ENCODE results near the gene MGST3. TPM values are rescaled to one million over a fixed set of nuclear protein-coding genes. Genes with fewer than 3 reads are reported as not detected.

Gene MGST3
- total and polyA plus RNA-seq, 2 donors (not counting 1 experiment from before 2014, with no cell fraction given), result 35.6 to 41.7 TPM

- no peak for ATAC-seq (ENCODE audit: low read depth)
- no peaks in the 10 kb centered on the region for H3K4me1 Mint-ChIP-seq
- H3K4me3 ChIP-seq (ENCODE audit: control extremely low read depth in 1 of 5, extremely low read depth in 1 of 5, insufficient read depth in 1 of 5, low read depth in 2 of 5, low read length in 4 of 5), result no peak overlapping the region
- H2AFZ ChIP-seq (ENCODE audit: insufficient read depth, low read depth, low read length, poor library complexity, severe bottlenecking), result no peak overlapping the region
- H3K27me3 Mint-ChIP-seq, result peaks cover 28% of the 10 kb centered on the region
- H4K20me1 ChIP-seq (ENCODE audit: control insufficient read depth, insufficient read depth, low read length, poor library complexity, severe bottlenecking), result no peaks in the 10 kb centered on the region
- peaks cover 0 to 6% (median 0%) of the 10 kb centered on the region in 4 experiments for H3K27me3 ChIP-seq (replicated peaks in 1 of 4; ENCODE audit: control extremely low read depth in 1 of 4, control insufficient read depth in 3 of 4, insufficient read depth in 4 of 4, low read length in 3 of 4)
- 94% methylated on average over 4 of the region's 4 CpGs for WGBS (ENCODE audit: insufficient coverage)
- H3K36me3 ChIP-seq (replicated peaks in 1 of 2; ENCODE audit: control extremely low read depth in 1 of 2, control insufficient read depth in 1 of 2, extremely low read depth in 1 of 2, insufficient read depth in 2 of 2, low read length in 1 of 2), result no peaks in the 10 kb centered on the region
- no peak overlapping the region for H3K4me3 Mint-ChIP-seq
- no peak overlapping the region for H3K4me2 ChIP-seq (replicated peaks; ENCODE audit: low read depth, low read length, poor library complexity, severe bottlenecking)
- H3K79me2 ChIP-seq (ENCODE audit: control insufficient read depth, insufficient read depth, low read length), result no peaks in the 10 kb centered on the region
- ChIA-PET CTCF (no interaction called here), POLR2A (no interaction called here)
- H3K9me3 Mint-ChIP-seq (ENCODE audit: insufficient read depth), result no peaks in the 10 kb centered on the region
- H3K9ac ChIP-seq (ENCODE audit: low read length), result no peak overlapping the region
- H3K27ac Mint-ChIP-seq, result no peak overlapping the region
- DNase-seq, result no peak
- intact Hi-C loops (cut with micrococcal nuclease), result no loop called here
- H3K9me3 ChIP-seq (ENCODE audit: control extremely low read depth in 1 of 3, control insufficient read depth in 2 of 3, insufficient read depth in 1 of 3, low read length in 2 of 3), result no peaks in the 10 kb centered on the region
- no peaks in the 10 kb centered on the region for H3K4me1 ChIP-seq (ENCODE audit: control insufficient read depth in 2 of 2, insufficient read depth in 2 of 2, low read length in 2 of 2)
- no peak overlapping the region for H3K27ac ChIP-seq (ENCODE audit: low read length in 2 of 2)
- TF ChIP-seq CTCF (IDR thresholded peaks at IDR 0.05) (no peak), EZH2 (IDR thresholded peaks at IDR 0.05; ENCODE audit: borderline replicate concordance, insufficient read depth, low read depth, low read length, poor library complexity, severe bottlenecking) (no peak)
Observed at GRCh38 chr1:165624441-165624840, 6.6 kb upstream of the MGST3 start.

- Histone ChIP-seq H3K4me3 (ENCODE audit: control extremely low read depth in 1 of 5, extremely low read depth in 1 of 5, insufficient read depth in 1 of 5, low read depth in 2 of 5, low read length in 4 of 5) (no peak overlapping the region), H3K27me3 (replicated peaks in 1 of 4; ENCODE audit: control extremely low read depth in 1 of 4, control insufficient read depth in 3 of 4, insufficient read depth in 4 of 4, low read length in 3 of 4) (no peaks in the 10 kb centered on the region), H3K9me3 (ENCODE audit: control extremely low read depth in 1 of 3, control insufficient read depth in 2 of 3, insufficient read depth in 1 of 3, low read length in 2 of 3) (no peaks in the 10 kb centered on the region), H4K20me1 (ENCODE audit: control insufficient read depth, insufficient read depth, low read length, poor library complexity, severe bottlenecking) (no peaks in the 10 kb centered on the region), H3K27ac (ENCODE audit: low read length in 2 of 2) (no peak overlapping the region), H2AFZ (ENCODE audit: insufficient read depth, low read depth, low read length, poor library complexity, severe bottlenecking) (no peak overlapping the region), H3K36me3 (replicated peaks in 1 of 2; ENCODE audit: control extremely low read depth in 1 of 2, control insufficient read depth in 1 of 2, extremely low read depth in 1 of 2, insufficient read depth in 2 of 2, low read length in 1 of 2) (no peaks in the 10 kb centered on the region), H3K9ac (ENCODE audit: low read length) (no peak overlapping the region), H3K4me1 (ENCODE audit: control insufficient read depth in 2 of 2, insufficient read depth in 2 of 2, low read length in 2 of 2) (peaks cover 17 to 20% of the 10 kb centered on the region in 2 donors), H3K79me2 (ENCODE audit: control insufficient read depth, insufficient read depth, low read length) (peaks cover 19% of the 10 kb centered on the region), H3K4me2 (replicated peaks; ENCODE audit: low read depth, low read length, poor library complexity, severe bottlenecking) (no peak overlapping the region)
- Mint-ChIP-seq H3K4me1 (peaks cover 9% of the 10 kb centered on the region), H3K27me3 (peaks cover 6% of the 10 kb centered on the region), H3K27ac (no peak overlapping the region), H3K9me3 (ENCODE audit: insufficient read depth) (no peaks in the 10 kb centered on the region), H3K4me3 (no peak overlapping the region)
- 96% methylated on average over 4 of the region's 6 CpGs for WGBS (ENCODE audit: insufficient coverage)
- ATAC-seq (ENCODE audit: low read depth), result no peak
- intact Hi-C loops (cut with micrococcal nuclease), result no loop called here
- POLR2A ChIA-PET, result no interaction called here
- CTCF ChIA-PET, result no interaction called here
- TF ChIP-seq CTCF (IDR thresholded peaks at IDR 0.05) (no peak), EZH2 (IDR thresholded peaks at IDR 0.05; ENCODE audit: borderline replicate concordance, insufficient read depth, low read depth, low read length, poor library complexity, severe bottlenecking) (no peak)
- no peak for DNase-seq
Observed at GRCh38 chr1:165628147-165628822, 2.7 kb upstream of the MGST3 start.

All from B cell (primary cell).